Progenitor cell of endocrine pancreas (in vitro differentiated cells): ENCODE data around the gene ENGASE. TPM values are rescaled to one million over a fixed set of nuclear protein-coding genes. Genes with fewer than 3 reads are reported as not detected.

ENCODE experiments used
- DNase-seq: peaks from one replicate; pipeline ENCODE4 v3.0.0; 2021; ENCODE audit warnings: low spot score; ENCODE audit not compliant: unreplicated experiment
- H3K27ac Mint-ChIP-seq: 2 replicates; pipeline ENCODE4 v1.8.0; 2021; ENCODE audit warnings: mild to moderate bottlenecking, moderate library complexity, mixed read lengths
- H3K27me3 Mint-ChIP-seq: 2 replicates; pipeline ENCODE4 v1.8.0; 2021; ENCODE audit warnings: mixed read lengths
- H3K36me3 Mint-ChIP-seq: 2 replicates; pipeline ENCODE4 v1.8.0; 2022; ENCODE audit warnings: mixed read lengths; ENCODE audit not compliant: insufficient read depth
- H3K4me1 Mint-ChIP-seq: 2 replicates; pipeline ENCODE4 v1.8.0; 2021; ENCODE audit warnings: low read depth, mixed read lengths
- H3K4me3 Mint-ChIP-seq: 2 replicates; pipeline ENCODE4 v1.8.0; 2021; ENCODE audit warnings: low read depth, mild to moderate bottlenecking, moderate library complexity, mixed read lengths
- H3K9me3 Mint-ChIP-seq: 2 replicates; pipeline ENCODE4 v1.8.0; 2021; ENCODE audit warnings: low read depth, mixed read lengths
- CTCF ChIP-seq: fragments of 200-600 bp; sonication (generic); IDR thresholded peaks from one replicate; pipeline ENCODE4 v1.5.0; 2021; ENCODE audit warnings: antibody characterized with exemption, mild to moderate bottlenecking; ENCODE audit not compliant: unreplicated experiment
- total RNA-seq: library from RNA; stranded (reverse); gene quantifications from 2 replicates; pipeline ENCODE4 v1.2.1, GENCODE V29; 2021

Gene ENGASE
- total RNA-seq, 1 donor from 2014 or later: 52.4 TPM

GRCh38 chr17:79045001-79045729, 29.5 kb upstream of the ENGASE start:
- Mint-ChIP-seq H3K36me3 (no peaks in the 10 kb centered on the region), H3K4me1 (no peaks in the 10 kb centered on the region), H3K9me3 (no peaks in the 10 kb centered on the region), H3K27me3 (peaks cover 25% of the 10 kb centered on the region), H3K4me3 (no peak overlapping the region), H3K27ac (no peak overlapping the region)
- no peak for TF ChIP-seq CTCF
- no peak for DNase-seq

- H3K36me3 Mint-ChIP-seq: no peaks in the 10 kb centered on the region
- no peak overlapping the region for H3K27ac Mint-ChIP-seq
- H3K27me3 Mint-ChIP-seq: peaks cover 25% of the 10 kb centered on the region
- DNase-seq: peak; percentile 68
- H3K9me3 Mint-ChIP-seq: no peaks in the 10 kb centered on the region
- H3K4me3 Mint-ChIP-seq: no peak overlapping the region
- TF ChIP-seq CTCF: peak; percentile 93
- H3K4me1 Mint-ChIP-seq: no peaks in the 10 kb centered on the region
Measured at GRCh38 chr17:79045842-79046196, 28.8 kb upstream of the ENGASE start.

GRCh38 chr17:79046197-79046915, 28.3 kb upstream of the ENGASE start:
- H3K9me3 Mint-ChIP-seq: no peaks in the 10 kb centered on the region
- TF ChIP-seq CTCF: no peak
- no peaks in the 10 kb centered on the region for H3K4me1 Mint-ChIP-seq
- no peak overlapping the region for H3K27ac Mint-ChIP-seq
- no peaks in the 10 kb centered on the region for H3K36me3 Mint-ChIP-seq
- no peak overlapping the region for H3K4me3 Mint-ChIP-seq
- DNase-seq: no peak
- H3K27me3 Mint-ChIP-seq: peaks cover 25% of the 10 kb centered on the region

GRCh38 chr17:79046916-79047280, 27.7 kb upstream of the ENGASE start:
- DNase-seq: no peak
- Mint-ChIP-seq H3K4me1 (no peaks in the 10 kb centered on the region), H3K4me3 (no peak overlapping the region), H3K27me3 (peaks cover 25% of the 10 kb centered on the region), H3K36me3 (no peaks in the 10 kb centered on the region), H3K27ac (no peak overlapping the region), H3K9me3 (no peaks in the 10 kb centered on the region)
- no peak for TF ChIP-seq CTCF

GRCh38 chr17:79047291-79047920, 27.2 kb upstream of the ENGASE start:
- H3K27me3 Mint-ChIP-seq: peaks cover 25% of the 10 kb centered on the region
- DNase-seq: no peak
- no peak for TF ChIP-seq CTCF
- no peaks in the 10 kb centered on the region for H3K9me3 Mint-ChIP-seq
- no peaks in the 10 kb centered on the region for H3K4me1 Mint-ChIP-seq
- H3K36me3 Mint-ChIP-seq: no peaks in the 10 kb centered on the region
- H3K27ac Mint-ChIP-seq: no peak overlapping the region
- H3K4me3 Mint-ChIP-seq: no peak overlapping the region
